Skeletal muscle tissue (tissue), 4 donors: ENCODE results near the gene TMEM9B. TPM values are rescaled to one million over a fixed set of nuclear protein-coding genes. Genes with fewer than 3 reads are reported as not detected.
A peak's percentile ranks its signal among the peaks of the same experiment; 100 is the strongest.
"Not testable (repeated sequence)": the region's sequence is repeated elsewhere in the genome, so short reads cannot be mapped to it uniquely, and the experiment has no call there.

ENCODE experiments used
- H3K27ac ChIP-seq: one replicate; pipeline ENCODE4 v1.7.0; 2013; ENCODE audit warnings: mild to moderate bottlenecking, low read depth, low read length, inconsistent platforms
- H3K27me3 ChIP-seq, 3 donors: one replicate each; pipeline ENCODE4 v1.7.0; 2013; ENCODE audit warnings: low read length in 3 of 3; ENCODE audit not compliant: control insufficient read depth in 3 of 3, insufficient read depth in 3 of 3
- H3K36me3 ChIP-seq, 3 donors: one replicate each; pipeline ENCODE4 v1.7.0; 2013; ENCODE audit warnings: low read length in 3 of 3; ENCODE audit not compliant: control insufficient read depth in 3 of 3, insufficient read depth in 3 of 3
- H3K4me1 ChIP-seq, 3 donors: one replicate each; pipeline ENCODE4 v1.7.0; 2013; ENCODE audit warnings: low read length in 3 of 3, mild to moderate bottlenecking in 3 of 3; ENCODE audit not compliant: control insufficient read depth in 3 of 3, insufficient read depth in 3 of 3
- H3K4me3 ChIP-seq, 3 donors: one replicate each; pipeline ENCODE4 v1.7.0; 2013; ENCODE audit warnings: low read length in 3 of 3
- H3K9ac ChIP-seq, 3 donors: one replicate each; pipeline ENCODE4 v1.7.0; 2013; ENCODE audit warnings: low read length in 3 of 3, mild to moderate bottlenecking in 3 of 3, moderate library complexity in 2 of 3, low read depth in 1 of 3
- H3K9me3 ChIP-seq, 3 donors: one replicate each; pipeline ENCODE4 v1.7.0; 2013; ENCODE audit warnings: low read length in 3 of 3; ENCODE audit not compliant: control insufficient read depth in 3 of 3
- total RNA-seq: library from RNA; depleted of rRNA; stranded (reverse); fragments of >200 nt; gene quantifications from one replicate; pipeline ENCODE4 v1.2.3, GENCODE V29; 2014
- donor health status: Osteomylitis.

The TMEM9B gene
- total RNA-seq, 1 donor from 2014 or later: 27.1 TPM

DNA sequence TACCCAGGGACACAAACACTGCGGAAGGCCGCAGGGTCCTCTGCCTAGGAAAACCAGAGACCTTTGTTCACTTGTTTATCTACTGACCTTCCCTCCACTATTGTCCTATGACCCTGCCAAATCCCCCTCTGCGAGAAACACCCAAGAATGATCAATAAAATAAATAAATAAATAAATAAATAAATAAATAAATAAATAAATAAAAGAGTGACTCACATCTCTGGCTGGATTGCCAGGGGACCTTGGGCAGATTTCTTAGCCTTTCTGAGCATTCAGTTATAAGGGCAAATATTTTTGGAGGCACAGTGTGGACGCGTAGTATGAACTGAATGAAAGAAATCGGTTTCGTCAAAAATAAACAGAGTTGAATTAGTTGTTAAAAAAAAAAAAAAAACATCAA is 15.1 kb upstream of the TMEM9B start:
- H3K27me3 ChIP-seq, H3K9ac ChIP-seq, H3K9me3 ChIP-seq, H3K4me3 ChIP-seq, H3K27ac ChIP-seq, H3K4me1 ChIP-seq, H3K36me3 ChIP-seq: not testable (repeated sequence)

GRCh38 chr11:8973121-8973520 is 8.9 kb upstream of the TMEM9B start:
- H3K9me3 ChIP-seq: no peaks in the 10 kb centered on the region
- no peaks in the 10 kb centered on the region for H3K4me1 ChIP-seq
- H3K36me3 ChIP-seq: no peaks in the 10 kb centered on the region
- H3K4me3 ChIP-seq: no peak overlapping the region
- H3K27ac ChIP-seq: no peak overlapping the region
- no peaks in the 10 kb centered on the region for H3K27me3 ChIP-seq
- no peak overlapping the region for H3K9ac ChIP-seq

DNA sequence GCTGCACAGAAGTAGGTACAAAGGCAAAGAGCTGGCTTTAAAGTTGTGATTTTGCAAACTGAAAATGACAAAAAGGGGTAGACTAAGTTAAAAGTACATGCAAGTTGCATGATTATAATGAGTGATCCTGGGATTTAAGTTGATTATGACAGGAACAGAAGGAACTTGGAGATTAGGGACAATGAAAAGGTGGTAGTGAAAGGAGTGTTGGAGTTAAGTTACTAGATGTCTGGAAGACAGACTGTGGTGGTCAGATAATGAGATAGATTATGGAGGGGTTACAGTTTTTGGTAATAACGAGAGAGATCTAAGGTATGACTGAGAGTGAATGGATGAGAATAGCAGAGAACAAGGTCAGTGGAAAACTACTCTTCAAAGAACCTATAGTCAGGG is 7.7 kb upstream of the TMEM9B start:
- Histone ChIP-seq H3K4me1 (no peaks in the 10 kb centered on the region), H3K9ac (no peak overlapping the region), H3K27me3 (no peaks in the 10 kb centered on the region), H3K27ac (no peak overlapping the region), H3K9me3 (no peaks in the 10 kb centered on the region), H3K4me3 (no peak overlapping the region), H3K36me3 (peaks cover 0 to 6% (median 0%) of the 10 kb centered on the region in 3 donors)

DNA sequence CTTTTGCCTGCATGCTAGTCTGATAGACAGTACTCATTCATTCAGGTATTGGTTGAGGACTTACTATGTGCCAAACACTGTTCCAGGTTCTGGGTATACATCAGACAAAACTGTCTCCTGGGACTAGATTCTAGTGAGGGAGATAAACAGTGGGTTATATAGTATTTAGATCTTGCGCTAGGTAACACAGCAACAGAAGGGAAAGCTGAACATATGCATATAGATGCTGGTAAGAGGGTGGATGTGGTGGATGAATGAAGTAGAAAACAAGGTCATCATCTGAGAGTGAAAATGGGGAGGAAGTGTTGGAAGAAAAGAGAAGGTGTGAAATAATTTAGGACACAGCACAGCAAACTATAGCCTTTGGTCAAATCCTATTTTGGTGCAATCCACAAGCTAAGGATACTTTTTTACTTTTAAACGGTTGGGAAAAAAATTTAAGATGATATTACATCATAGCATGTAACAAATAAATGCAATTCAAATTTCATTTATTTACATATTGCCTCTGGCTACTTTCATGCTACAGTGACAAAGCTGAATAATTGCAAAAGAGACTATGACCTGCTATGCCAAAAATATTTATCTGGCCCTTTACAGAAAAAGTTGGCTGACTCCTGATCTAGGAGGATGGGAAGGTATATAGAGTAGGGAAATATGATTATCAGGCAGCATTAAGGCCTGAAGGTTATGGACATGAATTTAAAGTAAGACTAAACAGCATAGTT is 7.1 kb upstream of the TMEM9B start:
- peaks cover 0 to 6% (median 0%) of the 10 kb centered on the region in 3 donors for H3K36me3 ChIP-seq
- H3K27me3 ChIP-seq: no peaks in the 10 kb centered on the region
- H3K4me1 ChIP-seq: no peaks in the 10 kb centered on the region
- no peak overlapping the region for H3K4me3 ChIP-seq
- no peaks in the 10 kb centered on the region for H3K9me3 ChIP-seq
- no peak overlapping the region for H3K9ac ChIP-seq
- no peak overlapping the region for H3K27ac ChIP-seq

DNA sequence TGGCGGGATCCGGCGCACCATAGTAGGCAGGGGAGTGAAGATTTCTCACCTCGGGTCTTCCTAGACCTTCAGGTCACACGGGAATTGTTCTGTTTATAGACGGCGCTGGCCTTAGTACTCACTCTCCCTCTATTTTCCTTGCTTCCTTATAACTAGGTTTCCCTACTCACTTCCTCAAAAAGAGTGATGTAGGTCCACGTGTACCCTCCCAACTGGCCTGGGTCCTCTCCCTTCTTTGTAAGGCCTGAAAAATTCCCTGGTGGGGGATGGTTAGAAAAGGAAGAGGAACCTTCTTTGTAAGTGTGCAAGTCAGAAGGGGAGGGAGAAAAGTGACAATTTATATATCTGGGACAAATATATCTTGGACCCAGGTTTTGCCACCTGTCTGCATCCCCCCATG is 2.9 kb upstream of the TMEM9B start:
- Histone ChIP-seq H3K9me3 (no peaks in the 10 kb centered on the region), H3K4me3 (no peak overlapping the region), H3K36me3 (peaks cover 0 to 6% (median 3%) of the 10 kb centered on the region in 3 donors), H3K27ac (no peak overlapping the region), H3K27me3 (no peaks in the 10 kb centered on the region), H3K9ac (no peak overlapping the region), H3K4me1 (peaks cover 24 to 27% (median 25%) of the 10 kb centered on the region in 3 donors)

DNA sequence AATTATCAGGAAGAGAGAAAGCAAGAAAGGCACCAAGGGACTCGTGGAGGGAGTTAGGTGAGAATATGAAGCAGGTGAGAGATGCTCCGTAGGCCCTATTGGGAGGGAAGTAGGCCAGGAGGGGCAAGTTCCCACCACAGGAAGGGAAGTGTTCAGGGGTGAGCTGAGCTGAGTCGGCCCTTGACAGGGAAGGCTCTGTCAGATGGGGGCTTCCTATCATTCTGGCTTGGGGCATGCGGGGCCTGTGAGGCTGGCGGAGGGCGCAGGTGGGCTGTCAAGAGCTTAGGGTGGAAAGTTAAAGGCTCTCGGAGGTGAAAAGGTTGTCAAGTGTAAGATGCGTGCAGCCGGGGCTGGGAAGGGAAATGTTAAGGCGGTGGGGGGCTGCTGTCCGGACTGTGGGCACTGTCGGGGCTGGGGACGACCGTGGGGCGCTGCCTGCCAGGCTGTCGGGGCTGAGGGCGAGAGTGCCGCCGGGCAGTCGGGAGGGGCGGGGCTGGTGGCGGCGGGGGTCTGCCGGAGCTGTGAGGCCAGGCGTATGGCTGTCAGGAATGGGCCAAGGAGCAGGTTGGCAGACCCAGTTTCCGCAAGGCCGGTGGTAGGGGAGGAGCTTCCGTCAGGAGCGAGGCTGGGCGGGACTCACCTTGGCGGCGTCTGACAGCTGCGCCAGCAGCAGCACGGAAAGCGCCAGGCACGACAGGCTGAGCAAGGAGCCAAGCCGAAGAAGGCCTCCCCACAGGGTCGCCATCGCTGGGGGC is 496 bp downstream of the TMEM9B start:
- Histone ChIP-seq H3K36me3 (peaks cover 0 to 12% (median 6%) of the 10 kb centered on the region in 3 donors), H3K27ac (peak overlapping the region; percentile 95), H3K27me3 (no peaks in the 10 kb centered on the region), H3K4me3 (peak overlapping the region; percentile 91 to 93 (median 93)), H3K9ac (peak overlapping the region; percentile 89 to 98 (median 96)), H3K9me3 (no peaks in the 10 kb centered on the region), H3K4me1 (peaks cover 30 to 37% (median 33%) of the 10 kb centered on the region in 3 donors)

DNA sequence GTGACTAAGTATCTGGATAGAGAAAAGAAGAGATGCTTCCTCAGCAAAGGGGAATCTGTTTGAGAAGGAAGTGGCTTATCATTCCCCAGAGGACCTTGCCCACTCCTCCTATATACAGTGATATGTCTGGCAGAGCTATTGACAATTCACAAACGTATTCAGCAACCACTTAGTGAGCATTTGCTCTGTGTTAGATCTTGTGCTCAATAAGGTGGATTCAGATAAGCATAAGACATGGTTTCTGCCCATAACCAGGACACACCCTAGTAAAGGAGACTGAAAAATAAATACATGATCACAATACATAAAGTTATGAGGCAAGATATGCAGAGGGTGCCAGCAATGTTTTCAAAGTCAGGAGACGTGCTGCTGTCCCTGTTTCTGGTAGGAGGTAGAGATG is 1.4 kb downstream of the TMEM9B start:
- no peak overlapping the region for H3K27ac ChIP-seq
- peaks cover 0 to 12% (median 6%) of the 10 kb centered on the region in 3 donors for H3K36me3 ChIP-seq
- H3K4me3 ChIP-seq: peak overlapping the region in 2 of 3 donors; percentile 93
- no peaks in the 10 kb centered on the region for H3K9me3 ChIP-seq
- no peaks in the 10 kb centered on the region for H3K27me3 ChIP-seq
- peaks cover 30 to 37% (median 33%) of the 10 kb centered on the region in 3 donors for H3K4me1 ChIP-seq
- peak overlapping the region; percentile 8 to 98 (median 96) for H3K9ac ChIP-seq

DNA sequence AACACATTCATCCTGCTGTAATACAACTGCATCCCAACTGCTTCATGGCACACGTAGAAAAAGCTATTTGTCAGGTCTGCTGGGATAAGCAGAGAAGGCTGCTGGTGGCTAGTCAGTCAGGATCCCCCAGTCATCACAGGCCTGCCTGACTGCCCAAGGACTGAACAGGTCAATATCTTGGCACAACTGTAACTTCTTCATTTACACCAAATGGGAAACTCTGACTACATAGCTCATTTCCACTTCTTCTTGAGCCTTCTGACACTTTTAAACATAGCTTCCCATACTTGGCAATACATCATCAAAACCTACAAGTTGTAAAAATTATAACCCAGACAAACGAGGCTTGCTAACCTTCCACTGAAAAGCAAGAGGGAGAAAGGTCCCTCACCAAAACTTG is 2.8 kb downstream of the TMEM9B start:
- H3K9ac ChIP-seq: no peak overlapping the region
- H3K4me1 ChIP-seq: peaks cover 30 to 37% (median 33%) of the 10 kb centered on the region in 3 donors
- H3K36me3 ChIP-seq: peaks cover 0 to 17% (median 0%) of the 10 kb centered on the region in 3 donors
- no peaks in the 10 kb centered on the region for H3K27me3 ChIP-seq
- H3K27ac ChIP-seq: no peak overlapping the region
- H3K4me3 ChIP-seq: no peak overlapping the region
- H3K9me3 ChIP-seq: no peaks in the 10 kb centered on the region

DNA sequence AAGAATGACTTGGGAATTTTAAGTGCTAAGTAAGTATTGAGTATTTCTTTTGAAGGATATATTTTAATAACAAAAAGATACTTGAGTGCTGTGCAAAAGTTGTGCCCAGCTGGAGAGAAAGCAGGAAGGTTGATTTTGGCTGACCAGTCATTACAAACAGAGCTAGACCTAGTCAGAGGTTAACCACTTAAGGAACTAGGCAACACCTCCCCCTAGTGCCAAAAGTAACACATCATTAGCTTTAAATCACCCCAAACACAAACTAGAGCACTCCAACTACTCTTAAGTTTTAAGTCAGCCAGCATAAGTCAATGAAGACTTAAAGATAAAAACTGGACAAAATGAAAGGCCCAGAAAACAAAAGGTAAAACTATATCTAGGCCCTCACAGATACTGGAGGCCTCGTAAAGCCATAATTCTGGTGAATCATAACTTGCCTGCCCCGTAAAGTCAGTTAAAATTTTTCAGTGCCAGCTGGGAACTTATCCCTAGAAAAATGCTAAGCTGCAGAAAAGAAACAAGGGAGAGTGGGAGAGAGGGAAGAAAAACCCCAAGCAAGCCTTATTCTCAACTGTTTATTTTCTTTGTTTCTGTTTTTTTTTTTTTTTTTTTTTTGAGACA is 4.6 kb downstream of the TMEM9B start:
- Histone ChIP-seq H3K9ac (peak overlapping the region; percentile 15 to 54 (median 26)), H3K36me3 (peaks cover 8 to 22% (median 10%) of the 10 kb centered on the region in 3 donors), H3K9me3 (no peaks in the 10 kb centered on the region), H3K4me1 (peaks cover 21 to 25% (median 21%) of the 10 kb centered on the region in 3 donors), H3K27me3 (no peaks in the 10 kb centered on the region), H3K4me3 (no peak overlapping the region), H3K27ac (peak overlapping the region; percentile 32)

GRCh38 chr11:8956860-8957259 is 7.4 kb downstream of the TMEM9B start:
- no peak overlapping the region for H3K4me3 ChIP-seq
- H3K27ac ChIP-seq: no peak overlapping the region
- H3K4me1 ChIP-seq: peaks cover 6 to 9% (median 8%) of the 10 kb centered on the region in 3 donors
- H3K9me3 ChIP-seq: no peaks in the 10 kb centered on the region
- H3K27me3 ChIP-seq: no peaks in the 10 kb centered on the region
- H3K36me3 ChIP-seq: peaks cover 11 to 36% (median 29%) of the 10 kb centered on the region in 3 donors
- no peak overlapping the region for H3K9ac ChIP-seq
